HT1080 (cell line): Measurements from ENCODE around the gene RIN2. TPM values are rescaled to one million over a fixed set of nuclear protein-coding genes. Genes with fewer than 3 reads are reported as not detected.
"Not testable (repeated sequence)": the region's sequence is repeated elsewhere in the genome, so short reads cannot be mapped to it uniquely, and the experiment has no call there.

Source experiments
- DNase-seq: peaks from one replicate; pipeline ENCODE4 v3.0.0-alpha.2; 2015; ENCODE audit warnings: low read depth
- total RNA-seq: library from RNA; depleted of rRNA; stranded (reverse); fragments of >200 nt; shearing (Covaris generic); gene quantifications from 2 replicates; pipeline ENCODE4 v1.2.3, GENCODE V29; 2014

Gene RIN2
- total RNA-seq, 1 experiment from 2014 or later = 66.1 TPM

GRCh38 chr20:19737025-19737424 lies 21.0 kb upstream of the RIN2 start:
- DNase-seq = peak; percentile 43

GRCh38 chr20:19738951-19739350 lies 19.1 kb upstream of the RIN2 start:
- peak; percentile 41 for DNase-seq

GRCh38 chr20:19739351-19739750 lies 18.7 kb upstream of the RIN2 start:
- no peak for DNase-seq

- no peak for DNase-seq
These were observed 17.5 kb upstream of the RIN2 start for GRCh38 chr20:19740512-19740911.

- DNase-seq = no peak
These were observed 16.1 kb upstream of the RIN2 start for GRCh38 chr20:19741924-19742323.

GRCh38 chr20:19742974-19743639 lies 15.0 kb upstream of the RIN2 start:
- DNase-seq = no peak

GRCh38 chr20:19743640-19743995 lies 14.4 kb upstream of the RIN2 start:
- no peak for DNase-seq

- no peak for DNase-seq
These were observed 13.0 kb upstream of the RIN2 start for GRCh38 chr20:19745106-19745505.

- DNase-seq = no peak
These were observed 12.5 kb upstream of the RIN2 start for GRCh38 chr20:19745584-19745983.

GRCh38 chr20:19746396-19746795 lies 11.7 kb upstream of the RIN2 start:
- no peak for DNase-seq

- no peak for DNase-seq
These were observed 10.2 kb upstream of the RIN2 start for GRCh38 chr20:19747903-19748302.

GRCh38 chr20:19748681-19749080 lies 9.4 kb upstream of the RIN2 start:
- no peak for DNase-seq

GRCh38 chr20:19749618-19750071 lies 8.4 kb upstream of the RIN2 start:
- DNase-seq = no peak

- DNase-seq = no peak
These were observed 7.9 kb upstream of the RIN2 start for GRCh38 chr20:19750101-19750606.

- DNase-seq = no peak
These were observed 7.0 kb upstream of the RIN2 start for GRCh38 chr20:19750907-19751636.

- not testable (repeated sequence) for DNase-seq
These were observed 3.9 kb upstream of the RIN2 start for GRCh38 chr20:19754201-19754600.

- no peak for DNase-seq
These were observed 1.1 kb upstream of the RIN2 start for GRCh38 chr20:19756761-19757486.

- peak; percentile 89 for DNase-seq
These were observed 448 bp upstream of the RIN2 start for GRCh38 chr20:19757487-19758132.

GRCh38 chr20:19758501-19759331 lies 658 bp downstream of the RIN2 start:
- no peak for DNase-seq

GRCh38 chr20:19760371-19760721 lies 2.3 kb downstream of the RIN2 start:
- DNase-seq = no peak

- no peak for DNase-seq
These were observed 3.3 kb downstream of the RIN2 start for GRCh38 chr20:19761326-19761725.
